Type B pancreatic cell (in vitro differentiated cells): ENCODE measurements around the gene CEP128. TPM values are rescaled to one million over a fixed set of nuclear protein-coding genes. Genes with fewer than 3 reads are reported as not detected.

Source experiments
- DNase-seq: peaks from one replicate; pipeline ENCODE4 v3.0.0; 2021; ENCODE audit warnings: mixed read lengths; ENCODE audit not compliant: unreplicated experiment; ENCODE audit errors: extremely low spot score
- H3K27ac Mint-ChIP-seq: 2 replicates; pipeline ENCODE4 v1.8.0; 2021; ENCODE audit warnings: mild to moderate bottlenecking, mixed read lengths
- H3K27me3 Mint-ChIP-seq: 2 replicates; pipeline ENCODE4 v1.8.0; 2021; ENCODE audit warnings: mixed read lengths
- H3K36me3 Mint-ChIP-seq: 2 replicates; pipeline ENCODE4 v1.8.0; 2021; ENCODE audit warnings: mixed read lengths
- H3K4me1 Mint-ChIP-seq: one replicate; pipeline ENCODE4 v1.8.0; 2021; ENCODE audit warnings: mixed read lengths; ENCODE audit not compliant: unreplicated experiment
- H3K4me3 Mint-ChIP-seq: 2 replicates; pipeline ENCODE4 v1.8.0; 2021; ENCODE audit warnings: mild to moderate bottlenecking, mixed read lengths
- H3K9me3 Mint-ChIP-seq: 2 replicates; pipeline ENCODE4 v1.8.0; 2021; ENCODE audit warnings: mixed read lengths
- CTCF ChIP-seq: fragments of 200-600 bp; sonication (generic); conservative IDR thresholded peaks from 2 replicates; pipeline ENCODE4 v1.5.0; 2021; ENCODE audit warnings: antibody characterized with exemption, mild to moderate bottlenecking
- total RNA-seq: library from RNA; stranded (reverse); gene quantifications from 2 replicates; pipeline ENCODE4 v1.2.1, GENCODE V29; 2021; ENCODE audit warnings: low replicate concordance

The CEP128 gene
- total RNA-seq, 1 donor from 2014 or later, result 17.7 TPM

- H3K4me3 Mint-ChIP-seq, result no peak overlapping the region
- peaks cover 14% of the 10 kb centered on the region for H3K4me1 Mint-ChIP-seq
- H3K27me3 Mint-ChIP-seq, result no peaks in the 10 kb centered on the region
- DNase-seq, result no peak
- no peak overlapping the region for H3K27ac Mint-ChIP-seq
- TF ChIP-seq CTCF, result no peak
- H3K9me3 Mint-ChIP-seq, result peaks cover 12% of the 10 kb centered on the region
- peaks cover 10% of the 10 kb centered on the region for H3K36me3 Mint-ChIP-seq
Measured at GRCh38 chr14:80669426-80669825, 272.1 kb downstream of the CEP128 start.

- no peak overlapping the region for H3K4me3 Mint-ChIP-seq
- H3K36me3 Mint-ChIP-seq, result peaks cover 10% of the 10 kb centered on the region
- TF ChIP-seq CTCF, result no peak
- no peak overlapping the region for H3K27ac Mint-ChIP-seq
- H3K27me3 Mint-ChIP-seq, result no peaks in the 10 kb centered on the region
- no peak for DNase-seq
- H3K4me1 Mint-ChIP-seq, result peaks cover 14% of the 10 kb centered on the region
- H3K9me3 Mint-ChIP-seq, result peaks cover 8% of the 10 kb centered on the region
Measured at GRCh38 chr14:80664576-80664975, 277.0 kb downstream of the CEP128 start.

GRCh38 chr14:80663541-80663940, 278.0 kb downstream of the CEP128 start:
- TF ChIP-seq CTCF, result no peak
- Mint-ChIP-seq H3K9me3 (no peaks in the 10 kb centered on the region), H3K4me3 (no peak overlapping the region), H3K27ac (no peak overlapping the region), H3K36me3 (peaks cover 4% of the 10 kb centered on the region), H3K4me1 (peaks cover 14% of the 10 kb centered on the region), H3K27me3 (no peaks in the 10 kb centered on the region)
- no peak for DNase-seq

GRCh38 chr14:80659783-80660182, 281.8 kb downstream of the CEP128 start:
- no peak overlapping the region for H3K4me3 Mint-ChIP-seq
- H3K4me1 Mint-ChIP-seq, result peaks cover 4% of the 10 kb centered on the region
- no peak overlapping the region for H3K27ac Mint-ChIP-seq
- DNase-seq, result no peak
- no peaks in the 10 kb centered on the region for H3K9me3 Mint-ChIP-seq
- TF ChIP-seq CTCF, result no peak
- H3K27me3 Mint-ChIP-seq, result no peaks in the 10 kb centered on the region
- no peaks in the 10 kb centered on the region for H3K36me3 Mint-ChIP-seq

- no peak overlapping the region for H3K27ac Mint-ChIP-seq
Measured at GRCh38 chr14:80658733-80659132, 282.8 kb downstream of the CEP128 start.

More at GRCh38 chr14:80658733-80659132, 282.8 kb downstream of the CEP128 start:
- Mint-ChIP-seq H3K4me3 (no peak overlapping the region), H3K36me3 (no peaks in the 10 kb centered on the region), H3K4me1 (no peaks in the 10 kb centered on the region), H3K27me3 (no peaks in the 10 kb centered on the region), H3K9me3 (no peaks in the 10 kb centered on the region)
- TF ChIP-seq CTCF, result no peak
- DNase-seq, result no peak
